Measurements from ENCODE around the gene HMGB1.

DNA sequence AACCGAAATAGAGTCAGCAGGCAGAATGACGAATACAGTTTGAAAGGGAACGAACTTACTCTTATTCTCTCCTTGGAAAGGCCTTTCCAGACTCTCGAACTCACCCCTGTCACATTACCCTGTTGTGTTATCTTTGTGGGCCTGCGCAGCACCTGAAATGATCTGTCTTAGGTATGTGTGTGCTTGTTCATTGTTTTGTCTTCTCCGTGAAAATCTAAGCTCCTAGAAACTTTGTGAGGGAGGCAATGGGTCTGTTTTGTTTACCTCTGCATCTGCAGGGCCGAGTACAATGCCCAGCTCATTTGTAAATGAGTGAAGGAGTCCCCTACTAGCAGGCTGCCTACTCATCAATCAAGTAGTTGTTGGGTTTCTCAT, 19.6 kb downstream of the HMGB1 start:
- TF ChIP-seq, protein P1, sequence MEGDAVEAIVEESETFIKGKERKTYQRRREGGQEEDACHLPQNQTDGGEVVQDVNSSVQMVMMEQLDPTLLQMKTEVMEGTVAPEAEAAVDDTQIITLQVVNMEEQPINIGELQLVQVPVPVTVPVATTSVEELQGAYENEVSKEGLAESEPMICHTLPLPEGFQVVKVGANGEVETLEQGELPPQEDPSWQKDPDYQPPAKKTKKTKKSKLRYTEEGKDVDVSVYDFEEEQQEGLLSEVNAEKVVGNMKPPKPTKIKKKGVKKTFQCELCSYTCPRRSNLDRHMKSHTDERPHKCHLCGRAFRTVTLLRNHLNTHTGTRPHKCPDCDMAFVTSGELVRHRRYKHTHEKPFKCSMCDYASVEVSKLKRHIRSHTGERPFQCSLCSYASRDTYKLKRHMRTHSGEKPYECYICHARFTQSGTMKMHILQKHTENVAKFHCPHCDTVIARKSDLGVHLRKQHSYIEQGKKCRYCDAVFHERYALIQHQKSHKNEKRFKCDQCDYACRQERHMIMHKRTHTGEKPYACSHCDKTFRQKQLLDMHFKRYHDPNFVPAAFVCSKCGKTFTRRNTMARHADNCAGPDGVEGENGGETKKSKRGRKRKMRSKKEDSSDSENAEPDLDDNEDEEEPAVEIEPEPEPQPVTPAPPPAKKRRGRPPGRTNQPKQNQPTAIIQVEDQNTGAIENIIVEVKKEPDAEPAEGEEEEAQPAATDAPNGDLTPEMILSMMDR (conservative IDR thresholded peaks at IDR 0.05; ENCODE audit: low read depth in 2 of 2): no peak
- TF ChIP-seq, protein P2, sequence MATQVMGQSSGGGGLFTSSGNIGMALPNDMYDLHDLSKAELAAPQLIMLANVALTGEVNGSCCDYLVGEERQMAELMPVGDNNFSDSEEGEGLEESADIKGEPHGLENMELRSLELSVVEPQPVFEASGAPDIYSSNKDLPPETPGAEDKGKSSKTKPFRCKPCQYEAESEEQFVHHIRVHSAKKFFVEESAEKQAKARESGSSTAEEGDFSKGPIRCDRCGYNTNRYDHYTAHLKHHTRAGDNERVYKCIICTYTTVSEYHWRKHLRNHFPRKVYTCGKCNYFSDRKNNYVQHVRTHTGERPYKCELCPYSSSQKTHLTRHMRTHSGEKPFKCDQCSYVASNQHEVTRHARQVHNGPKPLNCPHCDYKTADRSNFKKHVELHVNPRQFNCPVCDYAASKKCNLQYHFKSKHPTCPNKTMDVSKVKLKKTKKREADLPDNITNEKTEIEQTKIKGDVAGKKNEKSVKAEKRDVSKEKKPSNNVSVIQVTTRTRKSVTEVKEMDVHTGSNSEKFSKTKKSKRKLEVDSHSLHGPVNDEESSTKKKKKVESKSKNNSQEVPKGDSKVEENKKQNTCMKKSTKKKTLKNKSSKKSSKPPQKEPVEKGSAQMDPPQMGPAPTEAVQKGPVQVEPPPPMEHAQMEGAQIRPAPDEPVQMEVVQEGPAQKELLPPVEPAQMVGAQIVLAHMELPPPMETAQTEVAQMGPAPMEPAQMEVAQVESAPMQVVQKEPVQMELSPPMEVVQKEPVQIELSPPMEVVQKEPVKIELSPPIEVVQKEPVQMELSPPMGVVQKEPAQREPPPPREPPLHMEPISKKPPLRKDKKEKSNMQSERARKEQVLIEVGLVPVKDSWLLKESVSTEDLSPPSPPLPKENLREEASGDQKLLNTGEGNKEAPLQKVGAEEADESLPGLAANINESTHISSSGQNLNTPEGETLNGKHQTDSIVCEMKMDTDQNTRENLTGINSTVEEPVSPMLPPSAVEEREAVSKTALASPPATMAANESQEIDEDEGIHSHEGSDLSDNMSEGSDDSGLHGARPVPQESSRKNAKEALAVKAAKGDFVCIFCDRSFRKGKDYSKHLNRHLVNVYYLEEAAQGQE (IDR thresholded peaks at IDR 0.05; ENCODE audit: unreplicated experiment): no peak
- TF ChIP-seq, protein P3, sequence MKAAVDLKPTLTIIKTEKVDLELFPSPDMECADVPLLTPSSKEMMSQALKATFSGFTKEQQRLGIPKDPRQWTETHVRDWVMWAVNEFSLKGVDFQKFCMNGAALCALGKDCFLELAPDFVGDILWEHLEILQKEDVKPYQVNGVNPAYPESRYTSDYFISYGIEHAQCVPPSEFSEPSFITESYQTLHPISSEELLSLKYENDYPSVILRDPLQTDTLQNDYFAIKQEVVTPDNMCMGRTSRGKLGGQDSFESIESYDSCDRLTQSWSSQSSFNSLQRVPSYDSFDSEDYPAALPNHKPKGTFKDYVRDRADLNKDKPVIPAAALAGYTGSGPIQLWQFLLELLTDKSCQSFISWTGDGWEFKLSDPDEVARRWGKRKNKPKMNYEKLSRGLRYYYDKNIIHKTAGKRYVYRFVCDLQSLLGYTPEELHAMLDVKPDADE (IDR thresholded peaks at IDR 0.05): no peak
- no peak for TF ChIP-seq EZH2 (IDR thresholded peaks at IDR 0.05; ENCODE audit: low read depth, unreplicated experiment)
- no peak; the same call in 1 of the 2 replicates for TF ChIP-seq POLR2AphosphoS5 (IDR thresholded peaks at IDR 0.05; ENCODE audit: low read depth)
- no peak for TF ChIP-seq EZH2phosphoT487 (IDR thresholded peaks at IDR 0.05; ENCODE audit: unreplicated experiment)
